ENCODE measurements around the gene TSPOAP1. TPM values are rescaled to one million over a fixed set of nuclear protein-coding genes. Genes with fewer than 3 reads are reported as not detected.

Gene TSPOAP1
- total and polyA plus RNA-seq, 10 of the 15 experiments (the other 5 are each of a cell fraction or from before 2014, with no cell fraction given), result 0.58 to 16.4 (median 4.2) TPM; not detected in 1

- SMC1A ChIA-PET (ENCODE audit: uncharacterized antibody, unreplicated experiment), result interaction anchor here (0.6 kb wide), 1 partner anchor 175 kb away, joined by 3 read pairs; no protein-coding TSS in a partner anchor
- H2AFZ ChIP-seq (ENCODE audit: control insufficient read depth, low read depth, low read length), result no peak overlapping the region
- H3K79me2 ChIP-seq (ENCODE audit: control insufficient read depth, insufficient read depth, low read length), result no peaks in the 10 kb centered on the region
- no peak overlapping the region for H3K27ac ChIP-seq (ENCODE audit: control insufficient read depth, insufficient read depth)
- no peak overlapping the region for H3K4me2 ChIP-seq (ENCODE audit: control insufficient read depth, insufficient read depth)
- RAD21 ChIA-PET (ENCODE audit: unreplicated experiment), result no interaction called here
- no peaks in the 10 kb centered on the region for H4K20me1 ChIP-seq (ENCODE audit: control insufficient read depth, insufficient read depth)
- in situ Hi-C loops (cut with MboI), result no loop called here
- no peak overlapping the region for H3K9ac ChIP-seq (ENCODE audit: control insufficient read depth, insufficient read depth, low read length)
- WGBS (ENCODE audit: insufficient coverage, insufficient replicate concordance, low lambda C conversion rate, missing lambda C conversion rate), result 37% methylated on average over 12 of the region's 12 CpGs
- no peaks in the 10 kb centered on the region for H3K9me3 ChIP-seq (replicated peaks; ENCODE audit: control insufficient read depth, insufficient read depth, low read length)
- CTCF ChIA-PET, result interaction anchor here (0.6 to 3.4 kb wide), 3 partner anchors 7 to 21 kb away, joined by 3 to 9 read pairs (median 4); no protein-coding TSS in a partner anchor
- DNase-seq (ENCODE audit: low read depth, low spot score) (no peak), FAIRE-seq (no peak), ATAC-seq (no peak)
- no TSS peak for BruUV-seq (replicated peaks)
- intact Hi-C loops (cut with micrococcal nuclease; ENCODE audit: unreplicated experiment), result no loop called here
- H3K27me3 ChIP-seq (replicated peaks in 1 of 2; ENCODE audit: control insufficient read depth in 2 of 2, insufficient read depth in 2 of 2, low read length in 1 of 2), result no peaks in the 10 kb centered on the region
- H3K36me3 ChIP-seq (ENCODE audit: control insufficient read depth in 2 of 2, insufficient read depth in 2 of 2, low read length in 1 of 2), result no peaks in the 10 kb centered on the region
- POLR2A ChIA-PET, result interaction anchor here (1.0 kb wide), 1 partner anchor 17 kb away, joined by 3 read pairs; no protein-coding TSS in a partner anchor
- no peak overlapping the region for H3K4me3 ChIP-seq
- H3K4me1 ChIP-seq (ENCODE audit: control insufficient read depth, insufficient read depth, low read length), result no peaks in the 10 kb centered on the region
- TF ChIP-seq NR2C1 (IDR thresholded peaks at IDR 0.05) (no peak), POU2F2 (IDR thresholded peaks at IDR 0.05; ENCODE audit: borderline replicate concordance, low read depth, low read length) (no peak), FOXK2 (IDR thresholded peaks at IDR 0.05) (no peak), SMAD1 (IDR thresholded peaks at IDR 0.05; ENCODE audit: low read depth, partially characterized antibody) (no peak), HCFC1 (IDR thresholded peaks at IDR 0.05; ENCODE audit: low read length) (no peak), SREBF1 (IDR thresholded peaks at IDR 0.05; ENCODE audit: low read length) (no peak), SKIL (IDR thresholded peaks at IDR 0.05; ENCODE audit: low read depth, poor library complexity, severe bottlenecking) (no peak), ASH2L (IDR thresholded peaks at IDR 0.05; ENCODE audit: borderline replicate concordance, low read depth) (no peak), RFX5 (IDR thresholded peaks at IDR 0.05; ENCODE audit: low read depth, low read length) (no peak), JUND (IDR thresholded peaks at IDR 0.05; ENCODE audit: low read depth, low read length) (no peak), PKNOX1 (IDR thresholded peaks at IDR 0.05) (no peak), HDAC6 (IDR thresholded peaks at IDR 0.05; ENCODE audit: unreplicated experiment) (no peak), KLF5 (IDR thresholded peaks at IDR 0.05; ENCODE audit: partially characterized antibody) (no peak), ZBTB11 (CRISPR knock-in tag; IDR thresholded peaks at IDR 0.05) (no peak), STAT1 (conservative IDR thresholded peaks at IDR 0.05) (no peak), ZBED1 (IDR thresholded peaks at IDR 0.05; ENCODE audit: borderline replicate concordance) (no peak), PML (IDR thresholded peaks at IDR 0.05; ENCODE audit: low read length) (no peak), POLR2AphosphoS5 (IDR thresholded peaks at IDR 0.05; ENCODE audit: low read length) (no peak)
Observed at GRCh38 chr17:58283674-58284612, 44.7 kb downstream of the TSPOAP1 start.

Data from GM12878 (cell line).